GM23338 (cell line): ENCODE data around the gene H19. TPM values are rescaled to one million over a fixed set of nuclear protein-coding genes. Genes with fewer than 3 reads are reported as not detected.

ENCODE experiments used
- ATAC-seq: fragments of 200-7000 bp; cut with Tn5 transposase; 3 replicates; pipeline ENCODE4 v1.9.1; 2020
- DNase-seq: peaks from one replicate; pipeline ENCODE4 v3.0.0-alpha.2; 2015; ENCODE audit warnings: low spot score
- H2AFZ ChIP-seq: fragments of 200-600 bp; sonication (generic); 2 replicates; pipeline ENCODE4 v1.8.0; 2016; ENCODE audit warnings: antibody characterized with exemption, mild to moderate bottlenecking, moderate library complexity
- H3F3A ChIP-seq: fragments of 200-600 bp; sonication (generic); replicated peaks from 2 replicates; pipeline ENCODE4 v1.8.0; 2017; ENCODE audit warnings: antibody characterized with exemption, mixed run types, low read depth
- H3K27ac ChIP-seq: fragments of 200-600 bp; sonication (generic); 2 replicates; pipeline ENCODE4 v1.6.1; 2016; ENCODE audit warnings: low read depth
- H3K27me3 ChIP-seq: fragments of 200-600 bp; sonication (generic); 2 replicates; pipeline ENCODE4 v1.8.0; 2016; ENCODE audit warnings: mild to moderate bottlenecking, mixed run types, moderate library complexity; ENCODE audit not compliant: insufficient read depth
- H3K36me3 ChIP-seq: fragments of 200-600 bp; sonication (generic); 2 replicates; pipeline ENCODE4 v1.8.0; 2016; ENCODE audit warnings: mild to moderate bottlenecking; ENCODE audit not compliant: insufficient read depth
- H3K4me1 ChIP-seq: fragments of 200-600 bp; sonication (generic); 2 replicates; pipeline ENCODE4 v1.8.0; 2016; ENCODE audit warnings: mild to moderate bottlenecking, moderate library complexity; ENCODE audit not compliant: insufficient read depth
- H3K4me2 ChIP-seq: fragments of 200-600 bp; sonication (generic); 2 replicates; pipeline ENCODE4 v1.7.1; 2017; ENCODE audit warnings: mixed run types
- H3K4me3 ChIP-seq: fragments of 200-600 bp; sonication (generic); 2 replicates; pipeline ENCODE4 v1.6.1; 2016; ENCODE audit warnings: mixed run types
- H3K79me2 ChIP-seq: fragments of 200-600 bp; sonication (generic); replicated peaks from 2 replicates; pipeline ENCODE4 v1.8.0; 2017; ENCODE audit warnings: mild to moderate bottlenecking; ENCODE audit not compliant: insufficient read depth
- H3K9me2 ChIP-seq: fragments of 200-600 bp; sonication (generic); 2 replicates; pipeline ENCODE4 v1.8.0; 2017; ENCODE audit not compliant: insufficient read depth
- H4K20me1 ChIP-seq: fragments of 200-600 bp; sonication (generic); replicated peaks from 2 replicates; pipeline ENCODE4 v1.8.0; 2017; ENCODE audit warnings: mild to moderate bottlenecking; ENCODE audit not compliant: insufficient read depth
- H3K27ac Mint-ChIP-seq: 2 replicates; pipeline ENCODE4 v1.8.0; 2020; ENCODE audit warnings: inconsistent platforms, mild to moderate bottlenecking, moderate library complexity, mixed read lengths
- H3K27me3 Mint-ChIP-seq: 3 replicates; pipeline ENCODE4 v1.8.0; 2022; ENCODE audit warnings: low read depth, mild to moderate bottlenecking, moderate library complexity, mixed read lengths, inconsistent platforms; ENCODE audit not compliant: insufficient read depth, poor library complexity
- H3K36me3 Mint-ChIP-seq: 3 replicates; pipeline ENCODE4 v1.8.0; 2021; ENCODE audit warnings: low read depth, mild to moderate bottlenecking, inconsistent platforms, moderate library complexity, mixed read lengths
- H3K4me1 Mint-ChIP-seq: 3 replicates; pipeline ENCODE4 v1.8.0; 2020; ENCODE audit warnings: mild to moderate bottlenecking, inconsistent platforms, mixed read lengths
- H3K4me3 Mint-ChIP-seq: 3 replicates; pipeline ENCODE4 v1.8.0; 2021; ENCODE audit warnings: moderate library complexity, mild to moderate bottlenecking, inconsistent platforms, mixed read lengths
- H3K9me3 Mint-ChIP-seq: 3 replicates; pipeline ENCODE4 v1.8.0; 2020; ENCODE audit warnings: moderate library complexity, mild to moderate bottlenecking, inconsistent platforms, mixed read lengths
- CREB1 ChIP-seq: fragments of 250-450 bp; sonication (Bioruptor Pico); IDR thresholded peaks from 2 replicates; pipeline ENCODE4 v1.5.0; 2020; ENCODE audit warnings: low read depth, mild to moderate bottlenecking, moderate library complexity
- EZH2 ChIP-seq: fragments of 200-600 bp; sonication (generic); IDR thresholded peaks from one replicate; pipeline ENCODE4 v1.8.0; 2017; ENCODE audit warnings: antibody characterized with exemption, mild to moderate bottlenecking, low read depth; ENCODE audit not compliant: unreplicated experiment
- JUNB ChIP-seq: IDR thresholded peaks from one replicate; pipeline ENCODE4 v1.6.1; 2016; ENCODE audit warnings: antibody characterized with exemption; ENCODE audit not compliant: unreplicated experiment
- NANOG ChIP-seq: IDR thresholded peaks from 2 replicates; pipeline ENCODE4 v1.6.1; 2016; ENCODE audit warnings: antibody characterized with exemption, borderline replicate concordance
- POLR2AphosphoS5 ChIP-seq: IDR thresholded peaks from 2 replicates; pipeline ENCODE4 v1.6.1; 2016; ENCODE audit warnings: antibody characterized with exemption, low read depth
- STAT1 ChIP-seq: IDR thresholded peaks from one replicate; pipeline ENCODE4 v1.6.1; 2016; ENCODE audit warnings: antibody characterized with exemption; ENCODE audit not compliant: unreplicated experiment
- ZNF114 ChIP-seq: fragments of 250-450 bp; sonication (Bioruptor Pico); IDR thresholded peaks from 2 replicates; pipeline ENCODE4 v1.5.0; 2020; ENCODE audit warnings: mild to moderate bottlenecking, moderate library complexity
- ZNF331 ChIP-seq: fragments of 250-450 bp; sonication (Bioruptor Pico); IDR thresholded peaks from 2 replicates; pipeline ENCODE4 v1.5.0; 2020; ENCODE audit warnings: low read depth, mild to moderate bottlenecking, moderate library complexity
- polyA plus RNA-seq: library from polyadenylated mRNA; unstranded; fragments of >200 nt; fragmentation: Nextera tagmentation; extraction: Ambion mirVana; gene quantifications from 2 replicates; pipeline ENCODE4 v1.2.1, GENCODE V29; 2016
- total RNA-seq: library from RNA; depleted of rRNA; stranded (reverse); fragments of >200 nt; shearing (Covaris generic); gene quantifications from 2 replicates; pipeline ENCODE4 v1.2.3, GENCODE V29; 2014
- TF ChIP-seq, protein P1 (sequence below): fragments of 250-450 bp; sonication (Bioruptor Pico); IDR thresholded peaks from 2 replicates; pipeline ENCODE4 v1.5.0; 2020; ENCODE audit warnings: mild to moderate bottlenecking, moderate library complexity
- TF ChIP-seq, protein P2 (sequence below): IDR thresholded peaks from one replicate; pipeline ENCODE4 v1.6.1; 2018; ENCODE audit warnings: antibody characterized with exemption; ENCODE audit not compliant: unreplicated experiment
- TF ChIP-seq, protein P3 (sequence below), 2 experiments: fragments of 200-600 bp in 1 of 2; sonication (generic) in 1 of 2; conservative IDR thresholded peaks; 2 replicates each; pipeline versions ENCODE4 v1.5.1 to v1.6.1; 2016 to 2017; ENCODE audit warnings: antibody characterized with exemption in 2 of 2, low read depth in 2 of 2, mild to moderate bottlenecking in 2 of 2, moderate library complexity in 1 of 2

Gene H19
- total and polyA plus RNA-seq, 2 experiments from 2014 or later: 0.76 to 0.86 TPM

DNA sequence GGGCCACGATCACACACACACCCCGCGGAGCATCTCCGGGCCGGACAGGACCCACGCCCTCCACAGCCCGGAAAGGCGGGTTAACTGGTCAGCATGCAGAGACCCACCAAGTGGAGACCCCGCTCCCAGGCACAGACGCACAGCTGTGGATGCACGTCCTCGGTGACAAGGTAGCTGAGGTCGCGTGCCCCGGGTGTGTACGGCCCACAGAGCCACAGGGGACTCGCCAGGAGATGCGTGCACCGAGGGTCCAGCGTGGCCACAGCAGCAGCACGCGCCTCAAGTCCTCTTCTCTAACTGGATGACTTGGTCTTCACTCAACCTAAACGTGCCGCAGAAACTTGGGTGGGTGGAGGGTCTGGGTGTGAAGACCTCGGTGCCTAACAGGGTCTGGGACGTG lies 5.5 kb downstream of the H19 start (continued):
- TF ChIP-seq, protein P1, sequence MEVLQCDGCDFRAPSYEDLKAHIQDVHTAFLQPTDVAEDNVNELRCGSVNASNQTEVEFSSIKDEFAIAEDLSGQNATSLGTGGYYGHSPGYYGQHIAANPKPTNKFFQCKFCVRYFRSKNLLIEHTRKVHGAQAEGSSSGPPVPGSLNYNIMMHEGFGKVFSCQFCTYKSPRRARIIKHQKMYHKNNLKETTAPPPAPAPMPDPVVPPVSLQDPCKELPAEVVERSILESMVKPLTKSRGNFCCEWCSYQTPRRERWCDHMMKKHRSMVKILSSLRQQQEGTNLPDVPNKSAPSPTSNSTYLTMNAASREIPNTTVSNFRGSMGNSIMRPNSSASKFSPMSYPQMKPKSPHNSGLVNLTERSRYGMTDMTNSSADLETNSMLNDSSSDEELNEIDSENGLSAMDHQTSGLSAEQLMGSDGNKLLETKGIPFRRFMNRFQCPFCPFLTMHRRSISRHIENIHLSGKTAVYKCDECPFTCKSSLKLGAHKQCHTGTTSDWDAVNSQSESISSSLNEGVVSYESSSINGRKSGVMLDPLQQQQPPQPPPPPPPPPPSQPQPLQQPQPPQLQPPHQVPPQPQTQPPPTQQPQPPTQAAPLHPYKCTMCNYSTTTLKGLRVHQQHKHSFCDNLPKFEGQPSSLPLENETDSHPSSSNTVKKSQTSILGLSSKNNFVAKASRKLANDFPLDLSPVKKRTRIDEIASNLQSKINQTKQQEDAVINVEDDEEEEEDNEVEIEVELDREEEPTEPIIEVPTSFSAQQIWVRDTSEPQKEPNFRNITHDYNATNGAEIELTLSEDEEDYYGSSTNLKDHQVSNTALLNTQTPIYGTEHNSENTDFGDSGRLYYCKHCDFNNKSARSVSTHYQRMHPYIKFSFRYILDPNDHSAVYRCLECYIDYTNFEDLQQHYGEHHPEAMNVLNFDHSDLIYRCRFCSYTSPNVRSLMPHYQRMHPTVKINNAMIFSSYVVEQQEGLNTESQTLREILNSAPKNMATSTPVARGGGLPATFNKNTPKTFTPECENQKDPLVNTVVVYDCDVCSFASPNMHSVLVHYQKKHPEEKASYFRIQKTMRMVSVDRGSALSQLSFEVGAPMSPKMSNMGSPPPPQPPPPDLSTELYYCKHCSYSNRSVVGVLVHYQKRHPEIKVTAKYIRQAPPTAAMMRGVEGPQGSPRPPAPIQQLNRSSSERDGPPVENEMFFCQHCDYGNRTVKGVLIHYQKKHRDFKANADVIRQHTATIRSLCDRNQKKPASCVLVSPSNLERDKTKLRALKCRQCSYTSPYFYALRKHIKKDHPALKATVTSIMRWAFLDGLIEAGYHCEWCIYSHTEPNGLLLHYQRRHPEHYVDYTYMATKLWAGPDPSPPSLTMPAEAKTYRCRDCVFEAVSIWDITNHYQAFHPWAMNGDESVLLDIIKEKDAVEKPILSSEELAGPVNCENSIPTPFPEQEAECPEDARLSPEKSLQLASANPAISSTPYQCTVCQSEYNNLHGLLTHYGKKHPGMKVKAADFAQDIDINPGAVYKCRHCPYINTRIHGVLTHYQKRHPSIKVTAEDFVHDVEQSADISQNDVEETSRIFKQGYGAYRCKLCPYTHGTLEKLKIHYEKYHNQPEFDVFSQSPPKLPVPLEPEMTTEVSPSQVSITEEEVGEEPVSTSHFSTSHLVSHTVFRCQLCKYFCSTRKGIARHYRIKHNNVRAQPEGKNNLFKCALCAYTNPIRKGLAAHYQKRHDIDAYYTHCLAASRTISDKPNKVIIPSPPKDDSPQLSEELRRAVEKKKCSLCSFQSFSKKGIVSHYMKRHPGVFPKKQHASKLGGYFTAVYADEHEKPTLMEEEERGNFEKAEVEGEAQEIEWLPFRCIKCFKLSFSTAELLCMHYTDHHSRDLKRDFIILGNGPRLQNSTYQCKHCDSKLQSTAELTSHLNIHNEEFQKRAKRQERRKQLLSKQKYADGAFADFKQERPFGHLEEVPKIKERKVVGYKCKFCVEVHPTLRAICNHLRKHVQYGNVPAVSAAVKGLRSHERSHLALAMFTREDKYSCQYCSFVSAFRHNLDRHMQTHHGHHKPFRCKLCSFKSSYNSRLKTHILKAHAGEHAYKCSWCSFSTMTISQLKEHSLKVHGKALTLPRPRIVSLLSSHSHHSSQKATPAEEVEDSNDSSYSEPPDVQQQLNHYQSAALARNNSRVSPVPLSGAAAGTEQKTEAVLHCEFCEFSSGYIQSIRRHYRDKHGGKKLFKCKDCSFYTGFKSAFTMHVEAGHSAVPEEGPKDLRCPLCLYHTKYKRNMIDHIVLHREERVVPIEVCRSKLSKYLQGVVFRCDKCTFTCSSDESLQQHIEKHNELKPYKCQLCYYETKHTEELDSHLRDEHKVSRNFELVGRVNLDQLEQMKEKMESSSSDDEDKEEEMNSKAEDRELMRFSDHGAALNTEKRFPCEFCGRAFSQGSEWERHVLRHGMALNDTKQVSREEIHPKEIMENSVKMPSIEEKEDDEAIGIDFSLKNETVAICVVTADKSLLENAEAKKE: no peak
- no peak for TF ChIP-seq ZNF331 (CRISPR knock-in tag)

DNA sequence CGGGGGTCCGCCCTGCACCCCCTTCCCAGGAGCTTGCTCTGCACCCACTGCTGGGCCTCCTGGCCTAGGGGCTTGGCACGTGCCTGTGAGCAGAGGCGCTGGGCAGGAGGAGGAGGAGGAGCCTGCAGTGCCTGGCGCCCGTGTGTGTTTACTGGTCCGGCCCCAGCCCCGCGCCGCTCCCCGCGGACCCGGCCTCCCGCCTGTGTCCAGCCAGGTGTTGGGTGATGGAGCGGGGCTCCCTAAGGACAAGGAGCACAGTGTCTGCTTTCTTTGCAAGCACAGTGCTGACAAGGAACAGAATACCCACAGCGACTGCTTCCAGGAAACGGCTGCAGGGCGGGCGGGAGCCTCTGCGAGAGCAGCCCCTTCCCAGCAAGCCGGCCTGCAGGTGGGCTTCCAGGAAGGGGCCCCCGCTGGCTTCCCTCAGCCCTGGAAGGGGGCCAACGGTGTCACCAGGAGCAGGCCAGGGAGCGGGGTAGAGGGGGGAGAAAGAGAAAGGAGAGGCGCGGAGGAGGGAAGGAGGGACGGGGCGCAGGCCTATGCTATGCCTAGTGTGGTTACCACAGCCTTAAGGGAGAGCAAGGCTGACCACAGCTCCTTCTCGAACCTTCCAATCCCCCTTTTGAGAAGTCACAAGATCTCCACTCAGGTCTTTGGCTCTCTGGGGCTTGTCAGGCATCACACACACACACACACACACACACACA lies 6.6 kb downstream of the H19 start:
- Histone ChIP-seq H3K79me2 (no peaks in the 10 kb centered on the region), H2AFZ (no peak overlapping the region), H3K36me3 (no peaks in the 10 kb centered on the region), H3K27me3 (no peaks in the 10 kb centered on the region), H3K4me1 (no peaks in the 10 kb centered on the region), H3F3A (no peaks in the 10 kb centered on the region), H4K20me1 (no peaks in the 10 kb centered on the region), H3K27ac (no peak overlapping the region), H3K4me2 (no peak overlapping the region), H3K9me2 (no peaks in the 10 kb centered on the region), H3K4me3 (no peak overlapping the region)
- H3K27ac Mint-ChIP-seq: no peak overlapping the region
- H3K9me3 Mint-ChIP-seq: no peaks in the 10 kb centered on the region
- ATAC-seq (no peak; the same call in 2 of the 3 replicates), DNase-seq (no peak)
- H3K36me3 Mint-ChIP-seq: no peaks in the 10 kb centered on the region
- H3K4me1 Mint-ChIP-seq: no peaks in the 10 kb centered on the region
- H3K27me3 Mint-ChIP-seq: no peaks in the 10 kb centered on the region
- no peak overlapping the region for H3K4me3 Mint-ChIP-seq
- TF ChIP-seq EZH2 (no peak), JUNB (no peak), POLR2AphosphoS5 (no peak), STAT1 (no peak), NANOG (no peak), CREB1 (CRISPR knock-in tag) (no peak), ZNF114 (CRISPR knock-in tag) (no peak)
- TF ChIP-seq, protein P2, sequence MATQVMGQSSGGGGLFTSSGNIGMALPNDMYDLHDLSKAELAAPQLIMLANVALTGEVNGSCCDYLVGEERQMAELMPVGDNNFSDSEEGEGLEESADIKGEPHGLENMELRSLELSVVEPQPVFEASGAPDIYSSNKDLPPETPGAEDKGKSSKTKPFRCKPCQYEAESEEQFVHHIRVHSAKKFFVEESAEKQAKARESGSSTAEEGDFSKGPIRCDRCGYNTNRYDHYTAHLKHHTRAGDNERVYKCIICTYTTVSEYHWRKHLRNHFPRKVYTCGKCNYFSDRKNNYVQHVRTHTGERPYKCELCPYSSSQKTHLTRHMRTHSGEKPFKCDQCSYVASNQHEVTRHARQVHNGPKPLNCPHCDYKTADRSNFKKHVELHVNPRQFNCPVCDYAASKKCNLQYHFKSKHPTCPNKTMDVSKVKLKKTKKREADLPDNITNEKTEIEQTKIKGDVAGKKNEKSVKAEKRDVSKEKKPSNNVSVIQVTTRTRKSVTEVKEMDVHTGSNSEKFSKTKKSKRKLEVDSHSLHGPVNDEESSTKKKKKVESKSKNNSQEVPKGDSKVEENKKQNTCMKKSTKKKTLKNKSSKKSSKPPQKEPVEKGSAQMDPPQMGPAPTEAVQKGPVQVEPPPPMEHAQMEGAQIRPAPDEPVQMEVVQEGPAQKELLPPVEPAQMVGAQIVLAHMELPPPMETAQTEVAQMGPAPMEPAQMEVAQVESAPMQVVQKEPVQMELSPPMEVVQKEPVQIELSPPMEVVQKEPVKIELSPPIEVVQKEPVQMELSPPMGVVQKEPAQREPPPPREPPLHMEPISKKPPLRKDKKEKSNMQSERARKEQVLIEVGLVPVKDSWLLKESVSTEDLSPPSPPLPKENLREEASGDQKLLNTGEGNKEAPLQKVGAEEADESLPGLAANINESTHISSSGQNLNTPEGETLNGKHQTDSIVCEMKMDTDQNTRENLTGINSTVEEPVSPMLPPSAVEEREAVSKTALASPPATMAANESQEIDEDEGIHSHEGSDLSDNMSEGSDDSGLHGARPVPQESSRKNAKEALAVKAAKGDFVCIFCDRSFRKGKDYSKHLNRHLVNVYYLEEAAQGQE: no peak
- TF ChIP-seq, protein P3, sequence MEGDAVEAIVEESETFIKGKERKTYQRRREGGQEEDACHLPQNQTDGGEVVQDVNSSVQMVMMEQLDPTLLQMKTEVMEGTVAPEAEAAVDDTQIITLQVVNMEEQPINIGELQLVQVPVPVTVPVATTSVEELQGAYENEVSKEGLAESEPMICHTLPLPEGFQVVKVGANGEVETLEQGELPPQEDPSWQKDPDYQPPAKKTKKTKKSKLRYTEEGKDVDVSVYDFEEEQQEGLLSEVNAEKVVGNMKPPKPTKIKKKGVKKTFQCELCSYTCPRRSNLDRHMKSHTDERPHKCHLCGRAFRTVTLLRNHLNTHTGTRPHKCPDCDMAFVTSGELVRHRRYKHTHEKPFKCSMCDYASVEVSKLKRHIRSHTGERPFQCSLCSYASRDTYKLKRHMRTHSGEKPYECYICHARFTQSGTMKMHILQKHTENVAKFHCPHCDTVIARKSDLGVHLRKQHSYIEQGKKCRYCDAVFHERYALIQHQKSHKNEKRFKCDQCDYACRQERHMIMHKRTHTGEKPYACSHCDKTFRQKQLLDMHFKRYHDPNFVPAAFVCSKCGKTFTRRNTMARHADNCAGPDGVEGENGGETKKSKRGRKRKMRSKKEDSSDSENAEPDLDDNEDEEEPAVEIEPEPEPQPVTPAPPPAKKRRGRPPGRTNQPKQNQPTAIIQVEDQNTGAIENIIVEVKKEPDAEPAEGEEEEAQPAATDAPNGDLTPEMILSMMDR (conservative IDR thresholded peaks at IDR 0.05; ENCODE audit: low read depth in 2 of 2): no peak
